GM19035 (cell line): ENCODE measurements around the gene LMAN1L.

ENCODE experiments used
- ATAC-seq: cut with Tn5 transposase; IDR thresholded peaks from one replicate; pipeline ENCODE4 v1.9.1; 2021; ENCODE audit not compliant: unreplicated experiment

Gene LMAN1L

DNA sequence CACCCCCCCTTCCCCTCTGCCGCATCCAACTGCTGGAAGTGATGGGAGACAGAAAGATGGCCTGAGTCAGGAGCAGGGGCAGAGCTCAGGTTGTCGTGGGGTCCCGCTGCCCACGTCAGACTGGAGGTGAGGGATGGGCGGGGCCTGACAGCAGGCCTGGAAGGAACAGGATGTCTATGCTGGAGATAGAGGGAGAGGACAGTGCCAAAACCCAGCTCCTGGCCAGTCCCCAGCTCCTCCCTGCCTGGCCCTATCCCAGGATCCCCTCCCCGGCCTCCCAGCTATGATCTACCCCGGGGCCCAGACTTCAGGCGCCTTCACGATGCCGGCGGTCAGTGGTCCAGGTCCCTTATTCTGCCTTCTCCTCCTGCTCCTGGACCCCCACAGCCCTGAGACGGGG, at the start of gene LMAN1L:
LMAN1L (plus strand) TSS at position 303 of the 400 bp plus-strand sequence; CDS start at position 323, 20 bp downstream.
- ATAC-seq, result no peak

DNA sequence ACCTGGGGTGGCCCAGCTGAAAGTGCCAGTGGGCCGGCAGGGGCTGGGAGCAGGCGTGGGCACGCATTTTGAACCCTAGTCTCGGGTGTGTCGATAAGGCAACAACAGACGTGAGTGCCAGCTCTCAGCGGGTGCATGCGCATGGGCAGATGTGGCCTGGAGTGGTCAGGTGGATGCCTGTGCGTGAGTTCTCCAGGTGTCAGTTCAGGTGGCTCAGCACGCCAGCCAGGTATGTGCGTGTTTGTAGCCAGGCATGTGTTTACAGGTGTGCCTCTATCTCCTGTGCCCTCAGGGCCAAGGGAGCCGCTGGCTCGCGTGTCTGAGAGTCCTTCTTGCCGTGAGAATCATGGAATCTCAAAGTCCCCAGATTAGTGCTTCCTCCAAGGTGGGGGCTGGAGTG, 49.2 kb upstream of the LMAN1L start:
- no peak for ATAC-seq

DNA sequence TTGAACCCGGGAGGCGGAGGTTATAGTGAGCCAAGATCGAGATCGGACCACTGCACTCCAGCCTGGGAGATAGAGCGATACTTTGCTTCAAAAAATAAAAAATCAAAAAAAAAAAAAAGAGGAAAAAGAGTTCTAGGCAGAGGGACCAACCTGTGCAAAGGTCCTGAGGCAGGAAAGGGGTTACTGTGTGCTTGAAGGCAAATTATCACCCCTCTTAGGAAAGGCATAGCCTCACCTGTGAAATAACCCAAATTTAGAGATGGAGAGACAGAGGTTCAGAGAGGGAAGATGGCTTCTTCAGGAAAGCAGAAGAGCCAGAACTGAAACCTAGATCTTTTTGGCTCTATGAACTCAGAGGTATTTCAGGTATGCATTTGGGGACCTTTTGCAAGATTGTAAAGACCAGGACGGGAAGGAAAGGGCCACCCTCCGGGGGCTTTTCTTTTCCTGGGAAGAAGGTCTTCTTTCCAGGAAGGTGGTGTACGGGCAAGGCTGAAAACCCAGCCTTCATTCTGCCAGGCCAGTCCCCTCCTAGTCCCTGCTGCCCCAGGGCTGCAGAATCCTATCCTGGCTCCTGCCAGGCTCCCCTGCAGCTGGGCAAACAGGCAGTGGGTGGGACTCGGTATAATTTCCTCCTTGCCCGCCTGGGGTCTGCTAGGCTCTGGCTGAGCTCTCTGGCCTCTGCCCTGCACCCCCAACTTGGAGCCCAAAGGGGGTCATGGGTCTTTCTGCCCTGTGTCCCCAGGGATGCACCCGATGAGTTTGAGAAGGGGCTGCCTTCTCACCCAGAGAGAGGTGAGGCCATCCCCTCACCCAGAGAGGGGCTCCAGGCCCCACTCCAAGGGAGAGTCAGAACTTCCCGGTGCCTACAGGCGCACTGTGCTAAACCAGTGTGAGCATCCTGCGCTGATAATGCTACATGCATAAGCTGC, 45.2 kb upstream of the LMAN1L start:
- no peak for ATAC-seq

DNA sequence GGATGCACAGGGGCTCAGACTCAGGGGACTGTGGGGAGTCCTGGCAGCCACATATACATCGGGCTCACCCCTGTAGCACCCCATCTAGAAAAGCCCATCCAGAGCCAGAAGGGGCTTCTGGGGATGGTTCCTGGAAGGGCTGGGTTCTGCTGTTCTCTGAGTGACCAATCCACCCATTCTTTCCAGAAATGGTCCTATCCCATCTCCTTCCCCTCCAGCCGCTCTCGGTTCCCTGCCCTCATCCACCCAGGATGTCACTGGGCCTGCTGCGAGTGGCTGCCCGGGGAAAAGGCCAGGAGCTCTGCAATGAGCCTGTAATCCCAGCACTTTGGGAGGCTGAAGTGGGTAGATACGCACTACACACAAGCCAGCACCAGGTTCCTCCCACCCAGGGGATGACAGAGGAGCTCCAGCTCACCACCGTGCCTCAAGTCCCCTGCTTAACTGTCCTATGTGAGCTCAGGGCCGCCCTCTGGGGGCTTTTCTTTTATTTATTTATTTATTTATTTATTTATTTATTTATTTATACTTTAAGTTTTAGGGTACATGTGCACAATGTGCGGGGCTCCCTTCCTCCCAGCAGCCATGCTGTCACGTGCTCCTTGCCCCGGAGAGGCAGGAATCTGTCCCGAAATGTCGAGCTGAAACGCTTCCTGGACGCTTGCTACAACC, 44.4 kb upstream of the LMAN1L start:
- ATAC-seq, result no peak

DNA sequence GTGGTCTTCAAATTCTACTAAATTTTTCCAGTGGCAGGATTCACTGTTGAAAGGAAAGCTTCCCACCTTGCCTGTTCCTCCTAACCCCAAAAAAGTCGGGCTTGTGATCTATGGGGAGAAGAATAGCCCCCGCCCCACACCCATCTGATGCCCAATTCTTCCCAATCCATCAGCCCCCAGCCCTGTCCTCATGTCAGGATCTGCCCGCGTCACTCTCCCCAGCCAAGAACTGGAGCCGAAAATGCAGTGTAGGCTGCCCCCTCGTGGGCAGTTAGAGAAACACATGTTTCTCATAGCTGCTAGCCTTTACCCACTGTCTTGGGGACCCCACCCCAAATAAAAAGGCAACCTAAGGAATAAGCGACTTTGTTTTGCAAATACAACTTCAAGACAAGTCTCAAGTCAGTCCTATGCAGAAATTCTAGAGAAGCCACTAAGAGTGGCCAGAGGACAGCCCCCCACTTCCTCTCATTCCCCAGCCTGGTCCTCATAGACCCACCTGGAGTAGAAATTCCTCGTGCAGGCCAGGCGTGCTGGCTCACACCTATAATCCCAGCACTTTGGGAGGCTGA, 43.8 kb upstream of the LMAN1L start:
- no peak for ATAC-seq

DNA sequence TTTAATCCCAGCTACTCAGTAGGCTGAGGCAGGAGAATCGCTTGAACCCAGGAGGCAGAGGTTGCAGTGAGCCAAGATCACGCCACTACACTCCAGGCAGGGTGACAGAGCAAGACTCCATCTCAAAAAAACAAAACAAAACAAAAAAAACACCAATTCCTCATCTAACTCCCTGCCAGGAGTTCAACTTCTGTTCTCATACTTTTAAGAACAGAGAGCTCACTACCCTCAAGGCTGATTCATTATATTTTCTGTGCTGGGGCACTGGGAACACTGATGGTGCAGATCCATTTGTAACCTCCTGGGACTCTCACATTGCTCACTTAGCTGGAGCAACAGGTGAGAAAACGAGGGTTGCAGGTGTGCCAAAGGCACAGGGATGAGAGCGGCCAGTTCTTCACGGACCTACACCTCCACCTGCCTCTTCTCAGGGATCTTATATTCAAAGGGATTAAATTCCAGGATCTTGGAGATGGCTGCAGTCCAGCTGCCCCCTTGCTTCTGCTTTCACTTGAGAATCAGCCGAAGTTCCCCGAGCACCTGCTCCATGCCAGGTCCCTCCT, 43.1 kb upstream of the LMAN1L start:
- ATAC-seq, result no peak

DNA sequence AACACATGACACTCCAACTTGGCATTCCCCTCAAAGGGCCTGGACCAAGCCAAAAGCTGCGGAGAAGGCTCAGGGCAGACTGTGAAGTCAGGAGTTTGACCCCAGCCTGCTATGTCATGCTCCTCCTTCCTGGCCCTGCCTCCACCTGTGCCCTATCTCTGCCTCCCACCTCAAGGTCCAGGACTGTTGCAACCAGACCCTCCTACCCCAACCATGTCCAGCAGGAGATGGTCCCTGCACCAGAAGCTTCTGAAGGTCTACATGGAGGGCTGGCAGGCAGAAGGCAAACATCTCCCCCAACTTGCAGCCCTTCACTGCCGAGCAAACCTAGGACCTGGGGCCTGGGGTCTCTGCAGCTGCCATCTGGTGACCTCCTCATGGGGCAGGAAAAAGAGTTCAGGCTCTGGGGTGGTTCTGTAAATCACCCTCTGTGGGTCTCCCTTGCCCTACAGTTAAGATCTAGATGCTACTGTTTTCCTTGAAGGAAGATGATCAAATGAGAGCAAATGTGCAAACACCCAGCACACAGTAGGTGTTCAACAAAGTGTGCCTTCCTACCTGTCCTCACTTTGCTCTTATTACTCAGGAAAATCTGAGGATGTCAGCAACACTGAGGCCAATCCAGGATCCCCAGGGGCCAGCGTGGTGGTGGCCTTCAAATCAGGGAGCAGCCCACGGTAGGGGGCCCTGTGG, 42.3 kb upstream of the LMAN1L start:
- ATAC-seq, result no peak

DNA sequence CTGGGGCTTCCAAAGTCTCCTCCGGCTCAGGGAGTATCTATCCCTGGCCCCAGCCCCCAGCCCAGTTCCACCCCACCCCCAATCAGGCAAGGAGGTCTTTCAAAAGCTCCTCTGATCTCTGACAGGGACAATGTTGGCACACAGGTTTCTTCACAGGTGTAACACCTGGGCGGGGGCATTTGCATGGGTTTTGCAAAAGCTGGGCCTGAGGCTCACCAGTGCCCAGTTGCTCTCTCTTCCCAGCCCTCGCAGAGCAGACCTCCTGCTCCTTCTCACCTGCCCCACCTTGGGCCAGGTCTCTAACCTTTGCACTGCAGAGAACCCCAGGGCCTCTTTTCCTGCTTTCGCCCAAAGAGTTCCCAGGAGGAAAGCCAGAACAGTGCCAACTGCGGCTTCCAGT, 39.3 kb upstream of the LMAN1L start:
- no peak for ATAC-seq

DNA sequence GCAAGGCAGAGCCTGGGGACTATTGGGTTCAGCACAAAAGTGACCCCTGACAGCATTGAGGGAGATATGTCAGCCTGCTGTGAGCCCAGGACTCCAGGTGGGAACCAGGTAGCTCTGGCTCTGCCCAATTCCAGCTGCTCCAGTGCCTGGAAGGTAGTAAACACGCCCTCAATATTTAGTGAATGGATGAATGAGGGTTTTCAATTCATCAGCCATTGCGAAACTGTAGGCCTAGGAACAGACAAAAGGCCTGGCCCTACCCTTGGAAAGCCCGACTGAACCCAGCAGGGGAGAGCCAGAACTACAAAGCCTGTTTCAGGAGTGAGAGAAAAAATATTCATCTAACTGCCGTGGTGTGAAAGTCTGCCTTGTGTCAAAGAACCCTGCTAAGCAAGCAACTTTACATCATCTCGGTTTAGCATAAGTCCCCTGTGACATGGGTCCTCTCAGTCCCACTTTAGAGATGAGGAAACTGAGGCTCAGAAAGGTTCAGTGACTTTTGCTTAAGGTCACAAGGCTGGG, 38.8 kb upstream of the LMAN1L start:
- ATAC-seq, result no peak

DNA sequence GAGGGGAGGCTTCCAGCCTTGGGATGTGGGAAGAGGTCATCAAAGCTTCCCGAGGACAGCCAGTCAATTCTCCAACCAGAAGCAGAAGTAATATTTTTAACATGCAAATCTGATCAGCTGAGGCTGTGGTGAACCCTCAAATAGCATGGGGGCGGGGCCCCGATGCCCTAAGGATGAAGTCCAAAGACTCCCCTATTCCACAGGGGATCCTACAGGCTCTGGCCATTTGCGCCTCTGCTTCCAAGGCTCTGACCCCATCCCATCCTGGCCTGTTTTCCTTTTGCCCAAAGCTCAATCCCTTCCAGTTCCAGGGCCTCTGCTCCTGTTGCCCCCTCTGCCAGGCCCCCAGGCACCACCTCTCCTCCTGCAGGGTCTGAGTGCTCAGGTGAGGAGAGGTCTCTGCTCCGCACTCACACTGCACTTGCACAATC, 37.5 kb upstream of the LMAN1L start:
- no peak for ATAC-seq

DNA sequence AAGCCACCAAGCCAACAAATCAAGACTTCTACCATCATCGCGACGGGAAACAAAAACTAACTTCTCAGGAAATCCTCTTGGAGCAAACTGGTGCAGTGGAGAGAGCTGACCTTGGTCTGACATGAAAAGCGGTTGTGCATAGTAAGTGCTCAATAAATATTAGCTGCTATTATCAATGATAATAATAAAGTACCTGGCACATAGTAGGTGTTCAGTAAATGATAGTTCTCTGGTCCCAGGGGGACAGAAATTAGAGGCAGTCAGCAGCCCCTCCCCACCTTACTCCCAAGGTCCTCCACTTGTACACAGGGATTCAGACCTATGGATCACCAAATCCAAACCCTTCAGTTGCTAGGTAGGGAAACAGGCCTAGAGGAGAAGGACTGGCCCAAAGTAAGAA, 36.7 kb upstream of the LMAN1L start:
- ATAC-seq, result no peak

DNA sequence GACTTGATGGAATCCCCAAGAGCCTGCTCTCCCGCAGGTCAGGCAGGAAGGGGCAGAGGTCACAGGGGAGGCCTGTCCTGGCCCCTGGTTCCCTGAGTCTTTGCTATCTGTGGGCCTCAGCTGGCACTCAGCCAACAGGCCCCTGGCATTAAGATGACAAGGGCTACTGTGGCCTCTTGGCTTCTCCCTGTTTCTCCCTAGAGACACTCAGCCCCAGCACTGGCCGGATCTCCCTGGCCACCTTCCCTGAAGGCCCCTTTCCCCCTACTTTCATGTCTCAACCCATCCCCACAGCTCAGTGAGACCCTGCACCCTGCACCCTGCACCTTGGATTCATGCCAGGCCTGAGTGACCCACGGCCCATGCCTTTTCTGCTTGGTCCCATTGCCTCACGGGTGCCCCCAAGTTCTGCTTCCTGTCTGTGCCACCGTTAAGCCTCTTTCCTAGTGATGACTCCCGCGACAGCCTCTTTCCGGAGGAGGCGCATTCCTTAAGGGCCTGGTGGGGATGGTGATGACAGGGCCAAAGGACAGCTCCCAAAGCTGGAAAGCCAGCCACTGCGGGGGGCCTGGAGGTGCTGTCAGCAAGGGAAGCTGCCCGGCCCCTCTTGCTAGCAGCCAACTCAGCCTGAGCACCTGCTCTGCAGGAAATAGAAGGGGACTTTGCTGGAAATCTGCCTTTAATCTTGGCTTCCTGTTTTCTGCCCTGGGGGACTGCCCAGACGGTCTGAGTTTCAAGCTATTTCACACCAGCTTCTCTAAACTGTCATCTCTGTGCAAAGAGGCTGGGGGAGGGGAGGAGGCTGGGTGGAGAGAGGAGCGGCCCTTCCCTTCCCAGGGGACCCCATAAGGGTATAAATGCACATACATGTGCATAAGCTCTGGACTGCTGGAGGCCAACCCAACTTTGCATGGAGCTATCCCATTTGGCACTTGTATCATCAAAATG, 35.5 kb upstream of the LMAN1L start:
- no peak for ATAC-seq

DNA sequence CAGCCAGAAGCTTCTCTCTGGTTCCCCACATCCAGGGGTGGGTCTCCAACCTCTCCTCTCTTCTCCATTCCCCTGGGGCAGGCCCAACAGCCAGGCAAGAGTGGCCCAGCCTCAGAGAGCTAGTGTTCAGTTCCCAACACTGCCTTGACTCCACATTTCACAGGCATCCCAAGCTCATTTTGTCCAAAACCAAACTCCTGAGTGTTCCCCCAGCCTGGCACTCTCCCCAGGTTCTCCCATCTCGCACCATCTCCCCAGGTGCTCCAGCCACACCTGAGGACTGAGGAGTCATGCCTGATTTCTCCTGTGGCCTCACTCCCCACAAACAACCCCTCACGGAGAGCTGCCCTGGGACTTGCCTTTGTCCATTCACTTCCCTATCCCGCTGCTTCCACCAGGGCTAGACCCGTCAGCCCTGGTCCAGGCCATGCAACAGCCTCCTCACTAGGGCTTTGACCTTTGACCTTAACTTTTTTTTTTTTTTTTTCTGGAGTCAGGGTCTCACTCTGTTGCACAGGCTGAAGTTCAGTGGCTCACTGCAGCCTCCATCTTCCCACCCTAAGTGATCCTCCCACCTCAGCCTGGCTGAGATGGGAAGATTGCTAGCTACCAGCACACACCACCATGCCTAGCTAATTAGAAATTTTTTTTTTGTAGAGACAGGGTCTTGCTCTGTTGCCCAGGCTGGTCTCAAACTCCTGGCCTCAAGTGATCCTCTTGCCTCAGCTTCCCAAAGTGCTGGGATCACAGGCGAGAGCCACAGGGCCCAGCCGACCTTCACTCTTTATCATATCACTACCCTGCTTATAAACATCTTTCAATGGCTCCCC, 34.7 kb upstream of the LMAN1L start:
- no peak for ATAC-seq

DNA sequence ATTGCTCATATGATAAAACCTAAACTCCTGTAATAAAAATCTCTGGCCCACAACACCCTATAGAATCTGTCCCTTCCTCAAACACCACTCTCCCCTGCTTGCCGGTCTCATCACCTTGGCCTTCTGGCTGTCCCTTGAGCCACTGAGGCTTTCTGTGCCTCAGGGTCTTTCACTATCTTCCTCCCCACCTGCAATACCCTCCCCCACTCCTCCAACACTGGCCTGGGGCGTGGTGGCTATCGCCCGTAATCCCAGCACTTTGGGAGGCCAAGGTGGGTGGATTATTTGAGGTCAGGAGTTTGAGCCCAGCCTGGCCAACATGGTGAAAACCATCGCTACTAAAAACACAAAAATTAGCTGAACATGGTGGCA, 34.0 kb upstream of the LMAN1L start:
- ATAC-seq, result no peak

DNA sequence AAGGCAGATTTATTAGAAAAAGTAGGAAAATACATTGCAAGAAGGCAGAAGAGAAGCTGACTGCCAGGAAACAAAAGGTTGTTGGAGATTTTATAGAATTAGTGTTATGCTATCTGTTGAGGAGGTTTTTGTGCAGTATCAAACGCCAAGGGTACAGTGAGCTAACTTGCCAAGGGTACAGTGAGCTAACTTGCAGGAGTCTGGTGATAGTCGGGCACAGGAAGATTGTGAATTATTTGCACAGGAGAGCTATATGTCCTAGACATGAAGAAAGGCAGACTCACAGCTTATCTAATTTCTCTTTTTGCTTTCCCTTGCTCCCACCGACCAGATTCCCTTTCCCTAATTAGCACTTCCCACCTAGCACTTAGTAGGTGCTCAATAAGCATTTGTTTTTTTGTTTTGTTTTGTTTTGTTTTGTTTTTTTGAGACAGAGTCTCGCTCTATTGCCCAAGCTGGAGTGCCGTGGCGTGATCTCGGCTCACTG, 33.4 kb upstream of the LMAN1L start:
- ATAC-seq, result no peak

DNA sequence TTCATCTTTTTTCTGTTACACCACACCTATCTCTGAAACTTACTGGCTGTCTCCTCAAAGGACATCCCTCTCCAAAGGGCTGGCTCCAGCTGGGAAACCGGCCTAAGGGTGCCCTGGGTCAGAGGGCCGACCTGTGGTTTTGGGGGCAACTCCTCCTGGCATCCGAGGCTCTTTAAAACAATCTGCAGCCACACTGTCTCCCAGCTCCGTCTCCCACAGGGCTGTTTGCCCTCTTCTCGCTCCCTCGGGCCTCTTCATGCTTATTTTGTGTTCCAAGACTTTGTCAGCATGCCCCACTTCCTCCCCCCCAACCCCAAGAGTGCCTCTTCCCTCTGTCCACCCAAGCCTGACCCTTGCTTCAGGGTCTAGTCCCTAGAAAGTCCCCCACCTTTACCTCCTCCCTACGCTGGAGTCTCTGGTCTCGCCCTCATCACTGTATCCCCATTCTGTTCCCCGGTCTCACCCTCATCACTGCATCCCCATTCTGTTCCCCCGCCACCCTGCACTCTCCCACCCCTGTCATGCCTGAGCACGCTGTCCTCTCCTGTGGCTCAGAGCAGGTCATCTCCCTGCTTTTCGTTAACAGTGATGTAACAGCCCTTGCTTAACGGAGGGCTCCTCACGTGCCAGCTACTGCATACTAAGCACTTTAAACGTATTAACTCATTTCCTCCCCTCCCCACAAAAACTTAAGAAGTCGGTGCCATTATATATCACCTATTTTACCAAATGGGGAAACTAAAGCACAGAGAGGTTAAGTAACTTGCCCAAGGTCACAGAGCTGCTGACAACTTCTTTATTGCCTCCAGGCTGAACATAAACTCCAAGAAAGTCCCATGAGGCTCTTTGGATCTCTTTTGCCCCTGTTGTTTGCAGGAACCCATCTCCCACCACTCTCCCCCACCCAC, 31.9 kb upstream of the LMAN1L start:
- no peak for ATAC-seq

DNA sequence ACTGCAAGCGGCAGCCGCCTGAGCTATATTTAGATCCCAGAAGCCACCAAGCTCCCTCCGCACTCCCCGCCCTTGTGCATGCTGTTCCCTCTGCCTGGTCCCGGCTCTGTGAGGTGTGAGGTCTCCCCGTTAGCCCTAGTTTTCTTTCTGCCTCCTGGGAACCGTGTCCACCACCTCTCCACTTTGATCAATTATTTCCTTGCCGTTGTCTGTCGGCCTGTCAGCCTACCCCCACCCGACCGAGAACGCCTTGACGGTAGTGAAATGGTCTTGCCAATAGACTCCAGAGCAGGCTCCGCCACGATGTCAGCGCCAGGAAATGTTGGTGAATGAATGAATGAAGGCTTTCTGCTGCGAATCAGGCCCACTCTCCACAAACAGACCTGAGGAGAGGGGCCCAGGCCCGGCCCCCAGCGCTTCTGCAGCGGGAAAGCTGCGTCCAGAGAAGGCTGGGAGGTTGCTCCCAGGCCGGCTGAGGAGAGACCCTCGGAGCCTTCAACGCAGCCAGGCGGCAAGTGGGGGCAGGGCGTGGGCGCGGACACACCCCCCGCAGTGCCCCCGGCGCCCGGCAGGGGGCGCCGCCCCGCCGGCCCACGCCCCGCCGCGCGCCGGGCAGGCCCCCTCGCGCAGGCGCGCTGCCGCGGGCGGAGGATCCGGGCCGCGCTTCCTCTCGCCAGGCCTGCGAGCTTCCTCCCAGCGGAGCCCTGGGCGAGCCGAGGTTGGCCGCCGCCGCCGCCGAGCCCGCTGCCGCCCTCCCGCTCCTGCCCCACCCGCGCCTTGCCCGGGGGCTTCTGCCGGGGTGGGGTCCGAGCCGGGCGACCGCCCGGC, 31.0 kb upstream of the LMAN1L start, which contains the start of gene CSK:
CSK (plus strand) TSS at position 650 of the 828 bp plus-strand sequence. CDS start 16,218 bp downstream, outside the sequence.
- ATAC-seq, result peak; percentile 42
